Bronchial epithelial cell (primary cell): ENCODE measurements around the gene ADARB2. TPM values are rescaled to one million over a fixed set of nuclear protein-coding genes. Genes with fewer than 3 reads are reported as not detected.

Source experiments
- DNase-seq: peaks from one replicate; pipeline ENCODE4 v3.0.0-alpha.2; 2010; ENCODE audit warnings: low read depth
- FAIRE-seq: peaks from 2 replicates; lab custom pipeline; 2011; peaks lifted over from hg19 to GRCh38; lab: Jason Lieb, UNC
- H3K27me3 ChIP-seq: 2 replicates; pipeline ENCODE4 v1.5.1; 2011; ENCODE audit warnings: low read length; ENCODE audit not compliant: control insufficient read depth, insufficient read depth
- H3K36me3 ChIP-seq: 2 replicates; pipeline ENCODE4 v1.5.1; 2011; ENCODE audit warnings: low read length; ENCODE audit not compliant: control insufficient read depth, insufficient read depth
- H3K4me3 ChIP-seq: 2 replicates; pipeline ENCODE4 v1.5.1; 2011; ENCODE audit warnings: mild to moderate bottlenecking, low read depth, low read length, control low read depth
- CTCF ChIP-seq: IDR thresholded peaks from 2 replicates; pipeline ENCODE4 v1.5.1; 2011; ENCODE audit warnings: mild to moderate bottlenecking, moderate library complexity, low read length, control low read depth, inconsistent platforms; ENCODE audit not compliant: insufficient read depth, severe bottlenecking
- total RNA-seq: library from RNA; depleted of rRNA; stranded (reverse); fragments of >200 nt; gene quantifications from 2 replicates; pipeline ENCODE4 v1.2.1, GENCODE V29; 2014

ADARB2 gene
- total RNA-seq, 1 donor from 2014 or later, result not detected

- TF ChIP-seq CTCF, result no peak
- DNase-seq (no peak), FAIRE-seq (no peak)
- Histone ChIP-seq H3K4me3 (no peak overlapping the region), H3K27me3 (no peaks in the 10 kb centered on the region), H3K36me3 (no peaks in the 10 kb centered on the region)
Measured at GRCh38 chr10:1559761-1560160, 177.6 kb downstream of the ADARB2 start.

- no peaks in the 10 kb centered on the region for H3K36me3 ChIP-seq
- DNase-seq (no peak), FAIRE-seq (no peak)
- H3K4me3 ChIP-seq, result no peak overlapping the region
- no peak for TF ChIP-seq CTCF
- H3K27me3 ChIP-seq, result no peaks in the 10 kb centered on the region
Measured at GRCh38 chr10:1559311-1559710, 178.0 kb downstream of the ADARB2 start.

GRCh38 chr10:1558906-1559305 lies 178.4 kb downstream of the ADARB2 start:
- no peak for TF ChIP-seq CTCF
- H3K4me3 ChIP-seq, result no peak overlapping the region
- no peaks in the 10 kb centered on the region for H3K36me3 ChIP-seq
- DNase-seq (no peak), FAIRE-seq (no peak)
- H3K27me3 ChIP-seq, result no peaks in the 10 kb centered on the region

GRCh38 chr10:1557081-1557480 lies 180.2 kb downstream of the ADARB2 start:
- FAIRE-seq (no peak), DNase-seq (no peak)
- H3K27me3 ChIP-seq, result no peaks in the 10 kb centered on the region
- TF ChIP-seq CTCF, result no peak
- no peak overlapping the region for H3K4me3 ChIP-seq
- no peaks in the 10 kb centered on the region for H3K36me3 ChIP-seq

GRCh38 chr10:1556496-1556895 lies 180.8 kb downstream of the ADARB2 start:
- no peak for TF ChIP-seq CTCF
- DNase-seq, result no peak
- Histone ChIP-seq H3K27me3 (no peaks in the 10 kb centered on the region), H3K4me3 (no peak overlapping the region), H3K36me3 (no peaks in the 10 kb centered on the region)
- FAIRE-seq, result no peak

DNA sequence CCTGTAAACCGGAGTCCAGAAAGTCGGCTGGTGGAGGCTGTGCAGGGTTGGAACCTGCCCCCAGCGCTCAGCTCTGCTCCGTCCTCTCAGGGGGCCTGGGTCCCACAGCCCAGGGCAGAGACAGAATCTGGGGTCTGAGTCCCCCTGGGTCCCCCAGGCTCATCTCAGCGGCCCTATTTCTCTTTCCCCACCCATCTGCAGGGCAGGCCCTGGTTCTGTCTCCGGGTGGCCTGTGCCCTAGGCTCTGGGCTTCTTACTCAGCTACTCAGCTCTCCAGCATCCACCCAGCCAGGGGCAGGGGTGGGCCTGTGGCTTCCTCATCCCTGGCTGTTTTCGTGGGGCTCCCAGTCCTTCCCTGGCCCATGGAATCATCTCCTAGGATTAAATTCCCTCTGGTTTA lies 183.4 kb downstream of the ADARB2 start:
- no peak for TF ChIP-seq CTCF
- Histone ChIP-seq H3K27me3 (no peaks in the 10 kb centered on the region), H3K4me3 (no peak overlapping the region), H3K36me3 (no peaks in the 10 kb centered on the region)
- DNase-seq, result no peak
- FAIRE-seq, result no peak
